HG03469 (cell line): ENCODE measurements around the gene NCK1.
"Not testable (repeated sequence)": the region's sequence is repeated elsewhere in the genome, so short reads cannot be mapped to it uniquely, and the experiment has no call there.

ENCODE experiments used
- ATAC-seq: cut with Tn5 transposase; IDR thresholded peaks from one replicate; pipeline ENCODE4 v1.9.1; 2021; ENCODE audit warnings: mild to moderate bottlenecking, moderate library complexity, moderate number of reproducible peaks; ENCODE audit not compliant: unreplicated experiment

Gene NCK1

GRCh38 chr3:136860541-136860940, 1.5 kb upstream of the NCK1 start:
- no peak for ATAC-seq

DNA sequence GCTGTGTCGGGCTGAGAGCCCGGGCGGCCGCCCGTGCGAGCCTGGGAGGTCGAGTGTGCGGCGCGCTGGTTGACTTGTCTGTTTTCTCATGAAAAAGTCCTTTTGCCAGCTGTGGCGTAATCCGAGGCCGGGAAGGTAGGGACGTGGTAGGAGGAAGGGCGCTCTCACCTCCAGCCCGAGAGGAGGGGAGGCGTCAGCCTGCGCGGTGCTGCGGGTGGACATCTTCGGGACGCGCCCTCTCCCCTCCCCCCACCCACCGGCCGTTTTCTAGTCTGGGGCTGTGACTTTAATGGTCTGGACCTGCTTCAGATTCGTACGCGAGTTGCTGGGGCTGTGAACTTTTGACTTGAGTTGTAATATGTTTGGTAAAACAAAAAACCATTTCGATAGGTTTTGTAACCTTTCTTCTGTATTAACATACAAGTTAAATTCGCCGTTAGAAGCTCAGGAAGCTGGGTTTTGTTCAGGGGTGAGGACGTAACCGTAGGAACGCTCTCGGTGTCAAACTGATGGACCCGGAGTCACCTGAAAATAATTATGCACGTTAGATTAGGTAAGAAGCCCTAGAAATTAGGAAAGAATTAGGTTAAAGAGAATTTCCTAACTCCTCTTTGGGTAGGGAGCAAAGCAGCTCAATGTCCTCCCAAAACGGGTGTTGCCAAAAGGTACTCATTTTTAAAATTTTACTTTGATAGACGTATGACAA, 762 bp downstream of the NCK1 start:
- peak; percentile 1 for ATAC-seq

GRCh38 chr3:136869282-136869681, 7.3 kb downstream of the NCK1 start:
- no peak for ATAC-seq

DNA sequence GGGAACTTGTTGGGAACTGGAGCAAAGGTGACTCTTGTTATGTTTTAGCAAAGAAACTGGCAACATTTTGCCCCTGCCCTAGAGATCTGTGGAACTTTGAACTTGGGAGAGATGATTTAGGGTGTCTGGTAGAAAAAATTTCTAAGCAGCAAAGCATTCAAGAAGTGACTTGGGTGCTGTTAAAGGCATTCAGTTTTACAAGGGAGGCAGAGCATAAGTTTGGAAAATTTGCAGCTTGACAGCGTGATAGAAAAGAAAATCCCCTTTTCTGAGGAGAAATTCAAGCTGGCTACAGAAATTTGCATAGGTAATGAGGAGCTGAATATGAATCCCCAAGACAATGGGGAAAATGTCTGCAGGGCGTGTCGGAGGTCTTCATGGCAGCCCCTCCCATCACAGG, 10.2 kb downstream of the NCK1 start:
- not testable (repeated sequence) for ATAC-seq

DNA sequence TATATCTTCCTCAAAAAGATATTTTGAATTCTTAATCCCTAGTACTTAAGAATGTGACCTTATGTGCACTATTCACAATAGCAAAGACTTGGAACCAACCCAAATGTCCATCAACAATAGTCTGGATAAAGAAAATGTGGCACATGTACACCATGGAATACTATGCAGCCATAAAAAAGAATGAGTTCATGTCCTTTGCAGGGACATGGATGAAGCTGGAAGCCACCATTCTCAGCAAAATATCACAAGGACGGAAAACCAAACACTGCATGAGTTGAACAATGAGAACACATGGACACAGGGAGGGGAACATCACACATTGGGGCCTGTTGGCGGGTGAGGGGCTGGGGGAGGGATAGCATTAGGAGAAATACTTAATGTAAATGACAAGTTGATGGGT, 17.5 kb downstream of the NCK1 start:
- ATAC-seq = not testable (repeated sequence)

DNA sequence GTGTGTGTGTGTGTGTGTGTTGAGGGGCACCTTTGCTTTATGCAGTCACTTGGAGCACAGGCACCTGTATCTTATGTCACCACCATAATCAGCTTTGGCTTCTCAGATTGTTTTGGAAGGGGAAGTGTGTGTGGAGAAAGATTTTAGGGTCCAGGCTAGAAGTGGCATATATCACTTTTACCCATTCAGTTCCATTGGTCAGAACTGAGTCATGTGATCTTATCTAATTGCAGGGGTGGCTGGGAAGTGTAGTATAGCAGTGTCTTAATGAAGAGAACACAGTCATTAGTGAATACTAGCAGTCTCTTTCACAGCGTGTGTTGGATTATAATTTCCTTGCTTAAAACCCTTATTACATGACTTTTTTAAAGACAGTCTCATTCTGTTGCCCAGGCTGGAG, 20.6 kb downstream of the NCK1 start:
- no peak for ATAC-seq

GRCh38 chr3:136883967-136884720, 22.1 kb downstream of the NCK1 start:
- ATAC-seq = no peak

- peak; percentile 58 for ATAC-seq
Measured at GRCh38 chr3:136885357-136886213, 23.6 kb downstream of the NCK1 start.

- no peak for ATAC-seq
Measured at GRCh38 chr3:136889947-136890346, 27.9 kb downstream of the NCK1 start.

DNA sequence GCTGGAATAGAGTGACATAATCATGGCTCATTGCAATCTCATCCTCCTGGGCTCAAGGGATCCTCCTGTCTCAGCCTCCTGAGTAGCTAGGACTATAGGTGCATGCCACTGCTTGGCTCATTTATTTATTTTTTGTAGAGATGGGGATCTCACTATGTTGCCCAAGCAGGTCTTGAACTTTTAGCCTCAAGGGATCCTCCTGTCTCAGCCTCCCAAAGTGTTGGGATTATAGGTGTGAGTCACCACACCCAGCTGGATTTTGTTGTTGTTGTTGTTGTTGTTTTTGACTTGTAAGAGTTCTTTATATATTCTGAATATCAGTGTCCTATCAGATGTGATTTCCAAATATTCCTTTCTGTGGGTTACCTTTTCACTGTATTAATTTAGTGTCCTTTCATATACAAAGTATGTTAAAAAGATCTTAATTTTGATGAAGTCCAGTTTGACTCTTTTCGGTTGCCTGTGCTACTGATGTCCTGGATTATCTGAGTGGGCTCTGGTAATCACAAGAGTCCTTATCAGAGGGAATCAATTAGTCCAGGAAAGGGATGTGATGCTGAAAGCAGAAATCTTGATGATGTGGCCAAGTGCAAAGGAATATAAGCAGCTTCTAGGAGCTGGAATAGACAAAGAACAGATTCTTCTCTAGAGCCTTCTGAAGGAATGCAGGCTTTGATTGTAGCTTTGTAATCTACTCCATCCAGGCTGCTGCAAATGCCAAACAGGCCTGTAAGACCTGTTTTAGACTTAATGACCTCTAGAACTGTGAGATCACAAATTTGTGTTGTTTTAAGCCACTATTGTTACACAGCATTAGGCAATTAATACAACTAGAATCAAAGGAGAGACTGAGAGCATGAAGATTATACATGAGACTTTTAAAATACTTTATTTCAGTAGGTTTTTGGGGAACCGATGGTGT, 30.2 kb downstream of the NCK1 start:
- no peak for ATAC-seq

GRCh38 chr3:136893848-136894443, 31.9 kb downstream of the NCK1 start:
- no peak for ATAC-seq

GRCh38 chr3:136897171-136897570, 35.2 kb downstream of the NCK1 start:
- not testable (repeated sequence) for ATAC-seq

- no peak for ATAC-seq
Measured at GRCh38 chr3:136898549-136898948, 36.5 kb downstream of the NCK1 start.

DNA sequence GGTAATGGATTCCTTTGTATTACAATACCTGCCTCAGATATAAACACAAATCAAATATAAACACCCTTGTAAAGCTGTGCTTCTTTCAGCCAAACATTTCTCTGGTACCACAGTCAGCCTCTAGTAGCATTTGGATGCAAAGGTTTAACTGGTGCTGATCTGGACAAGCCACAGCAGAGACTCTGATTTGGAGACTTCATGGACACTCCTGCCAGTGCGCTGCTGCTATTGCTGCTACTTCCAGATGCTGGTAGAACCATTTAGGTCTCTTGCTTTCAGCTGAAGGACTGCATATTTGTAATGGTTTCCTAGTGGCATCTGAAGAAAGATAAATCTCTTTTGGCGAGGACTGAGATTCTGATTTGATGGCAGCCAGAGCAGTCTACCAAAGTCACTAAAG, 36.9 kb downstream of the NCK1 start:
- ATAC-seq = no peak

DNA sequence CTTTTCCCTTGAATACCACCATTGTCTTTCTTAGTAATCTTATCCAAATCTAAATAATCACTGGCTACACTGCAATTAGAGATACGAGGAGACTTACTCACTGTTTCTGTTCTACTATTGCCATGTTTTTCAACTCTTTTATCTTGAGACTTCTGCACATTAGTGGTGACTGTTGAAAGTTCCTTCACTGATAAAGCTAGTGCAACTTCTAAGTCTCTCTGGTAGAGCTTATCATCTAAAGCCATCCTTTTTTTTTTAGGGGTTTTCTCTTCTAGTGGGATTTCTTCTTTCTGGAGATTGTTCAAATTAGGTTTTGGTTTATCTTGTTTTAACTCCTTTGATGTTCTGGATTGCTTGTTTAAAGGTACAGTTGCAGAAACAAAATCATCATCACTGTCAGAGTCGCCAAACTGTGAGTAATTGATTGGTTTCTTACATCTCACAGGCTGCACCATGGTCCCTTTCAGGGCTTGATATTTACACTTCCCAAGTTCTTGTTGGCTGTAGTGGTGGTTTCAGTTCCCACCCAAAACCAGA, 37.7 kb downstream of the NCK1 start:
- no peak for ATAC-seq

DNA sequence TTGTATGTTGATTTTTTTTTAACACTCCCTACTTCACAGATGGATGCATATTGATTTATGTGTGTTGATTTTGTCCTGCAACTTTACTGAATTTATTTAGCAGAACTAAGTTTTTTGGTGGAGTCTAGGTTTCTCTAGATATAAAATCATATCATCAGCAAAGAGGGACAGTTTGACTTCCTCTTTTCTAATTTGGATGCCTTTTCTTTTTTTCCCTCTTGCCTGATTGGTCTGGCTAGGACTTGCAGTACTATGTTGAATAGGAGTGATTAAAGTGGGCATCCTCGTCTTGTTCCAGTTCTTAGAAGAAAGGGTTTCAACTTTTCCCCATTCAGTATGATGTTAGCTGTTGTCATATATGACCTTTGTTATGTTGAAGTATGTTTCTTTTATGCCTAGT, 38.7 kb downstream of the NCK1 start:
- ATAC-seq = not testable (repeated sequence)

DNA sequence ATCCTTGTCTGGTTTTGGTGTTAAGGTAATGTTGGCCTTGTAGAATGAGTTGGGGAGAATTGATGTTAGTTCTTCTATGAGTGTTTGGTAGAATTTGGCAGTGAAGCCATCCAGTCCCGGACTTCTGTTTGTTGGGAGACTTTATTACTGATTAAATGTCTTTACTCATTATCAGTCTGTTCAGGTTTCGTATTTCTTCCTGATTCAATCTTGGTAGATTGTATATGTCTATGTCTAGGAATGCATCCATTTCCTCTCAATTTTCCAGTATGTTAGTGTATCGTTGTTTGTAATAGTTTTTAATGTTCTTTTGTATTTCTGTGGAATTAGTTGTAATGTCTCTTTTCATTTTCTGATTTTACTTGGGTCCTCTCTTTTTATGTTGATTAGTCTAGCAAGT, 39.4 kb downstream of the NCK1 start:
- no peak for ATAC-seq

DNA sequence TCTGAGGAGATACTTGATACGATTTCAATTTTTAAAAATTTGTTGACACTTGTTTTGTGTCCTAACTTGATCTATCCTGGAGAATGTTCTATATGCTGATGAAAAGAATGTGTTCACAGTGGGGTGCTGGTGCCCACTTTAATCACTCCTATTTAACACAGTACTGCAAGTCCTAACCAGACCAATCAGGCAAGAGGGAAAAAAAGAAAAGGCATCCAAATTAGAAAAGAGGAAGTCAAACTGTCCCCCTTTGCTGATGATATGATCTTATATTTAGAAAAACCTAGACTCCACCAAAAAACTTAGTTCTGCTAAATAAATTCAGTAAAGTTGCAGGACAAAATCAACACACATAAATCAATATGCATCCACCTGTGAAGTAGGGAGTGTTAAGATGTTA, 40.5 kb downstream of the NCK1 start:
- ATAC-seq = not testable (repeated sequence)

- ATAC-seq = no peak
Measured at GRCh38 chr3:136903899-136904298, 41.9 kb downstream of the NCK1 start.

GRCh38 chr3:136904746-136905145, 42.7 kb downstream of the NCK1 start:
- no peak for ATAC-seq
